ENCODE data around the gene KRI1.

Gene KRI1

GRCh38 chr19:10566658-10567410 is 1.0 kb upstream of the KRI1 start:
- DNase-seq (ENCODE audit: low read depth) = no peak
- no peak overlapping the region for H3K4me3 ChIP-seq (ENCODE audit: low read length)
- no peak for TF ChIP-seq CTCF (IDR thresholded peaks at IDR 0.05; ENCODE audit: insufficient read depth, low read depth, low read length, missing control alignments)

- no peak for DNase-seq (ENCODE audit: low read depth)
- peak overlapping the region; percentile 83 for H3K4me3 ChIP-seq (ENCODE audit: low read length)
- no peak for TF ChIP-seq CTCF (IDR thresholded peaks at IDR 0.05; ENCODE audit: insufficient read depth, low read depth, low read length, missing control alignments)
Measured at GRCh38 chr19:10566408-10566657, 523 bp upstream of the KRI1 start.

GRCh38 chr19:10565028-10565566 is 713 bp downstream of the KRI1 start:
- TF ChIP-seq CTCF (IDR thresholded peaks at IDR 0.05; ENCODE audit: insufficient read depth, low read depth, low read length, missing control alignments) = peak; percentile 40
- DNase-seq (ENCODE audit: low read depth) = peak; percentile 41
- peak overlapping the region; percentile 83 for H3K4me3 ChIP-seq (ENCODE audit: low read length)

DNA sequence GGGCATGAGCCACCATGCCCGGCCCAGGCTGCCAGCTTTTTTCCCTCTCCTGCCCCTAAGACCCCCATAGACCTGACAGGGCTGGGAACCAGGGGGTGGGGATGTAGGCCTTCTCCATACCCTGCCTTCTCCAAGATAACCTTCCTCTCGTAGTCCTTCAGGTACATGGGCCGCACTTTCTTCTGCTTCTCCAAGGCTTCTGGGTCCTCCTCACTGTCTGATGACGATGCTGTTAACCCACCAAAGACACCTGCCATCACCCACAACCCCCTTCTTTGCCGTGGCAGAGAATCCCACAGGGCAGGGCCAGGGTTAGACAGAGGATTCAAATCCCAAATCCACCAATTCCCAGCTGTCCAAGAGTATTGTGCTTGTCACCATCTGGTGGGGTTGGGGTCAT is 3.2 kb downstream of the KRI1 start:
- DNase-seq (ENCODE audit: low read depth) = no peak
- H3K4me3 ChIP-seq (ENCODE audit: low read length) = no peak overlapping the region
- no peak for TF ChIP-seq CTCF (IDR thresholded peaks at IDR 0.05; ENCODE audit: insufficient read depth, low read depth, low read length, missing control alignments)

GRCh38 chr19:10560154-10560553 is 5.7 kb downstream of the KRI1 start:
- no peak for TF ChIP-seq CTCF (IDR thresholded peaks at IDR 0.05; ENCODE audit: insufficient read depth, low read depth, low read length, missing control alignments)
- H3K4me3 ChIP-seq (ENCODE audit: low read length) = no peak overlapping the region
- DNase-seq (ENCODE audit: low read depth) = no peak

DNA sequence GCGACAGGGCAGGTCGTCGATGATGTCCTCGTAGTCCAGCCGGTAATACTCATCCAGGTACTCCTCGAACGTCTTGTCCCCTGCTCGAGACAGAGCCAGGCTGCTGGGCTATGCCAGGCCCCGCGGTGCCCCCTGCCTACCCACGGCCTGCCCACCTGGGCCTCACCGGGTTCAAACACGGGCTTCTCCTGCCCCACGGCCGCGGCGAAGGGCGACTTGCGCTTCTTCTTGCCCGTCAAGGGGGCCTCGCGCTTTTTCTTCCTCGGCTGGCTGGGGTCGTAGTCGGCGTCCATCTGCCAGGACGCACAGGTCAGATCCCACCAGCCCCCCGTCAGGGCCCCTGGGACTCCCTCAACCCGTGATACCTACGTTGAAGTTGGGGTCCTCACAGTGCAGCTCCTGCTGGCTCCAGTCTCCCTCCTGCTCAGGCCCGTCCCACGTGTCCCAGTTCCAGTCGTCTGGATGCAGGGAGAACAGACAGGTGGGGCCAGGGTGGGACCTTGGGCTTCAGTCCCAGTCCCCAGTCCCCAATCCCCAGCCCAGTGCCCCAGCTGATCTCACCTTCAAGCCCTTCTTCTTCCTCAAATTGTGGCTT is 8.1 kb downstream of the KRI1 start:
- H3K4me3 ChIP-seq (ENCODE audit: low read length) = no peak overlapping the region
- no peak for DNase-seq (ENCODE audit: low read depth)
- no peak for TF ChIP-seq CTCF (IDR thresholded peaks at IDR 0.05; ENCODE audit: insufficient read depth, low read depth, low read length, missing control alignments)

GRCh38 chr19:10555610-10555973 is 10.2 kb downstream of the KRI1 start:
- no peak overlapping the region for H3K4me3 ChIP-seq (ENCODE audit: low read length)
- no peak for DNase-seq (ENCODE audit: low read depth)
- no peak for TF ChIP-seq CTCF (IDR thresholded peaks at IDR 0.05; ENCODE audit: insufficient read depth, low read depth, low read length, missing control alignments)

All from epithelial cell of esophagus (primary cell).